K562 (cell line): ENCODE measurements around the gene TFAP2A. TPM values are rescaled to one million over a fixed set of nuclear protein-coding genes. Genes with fewer than 3 reads are reported as not detected.
A peak's percentile ranks its signal among the peaks of the same experiment; 100 is the strongest.

Experiments used
- ATAC-seq: fragments of 200-7000 bp; cut with Tn5 transposase; 3 replicates; pipeline ENCODE4 v1.9.1; 2020; ENCODE audit warnings: moderate library complexity
- BruUV-seq: library from RNA; stranded (reverse); fragments of 400-500 nt; replicated peaks from 2 replicates; lab custom pipeline; 2021; lab: Mats Ljungman, UMichigan
- CTCF ChIA-PET: fragments of 300-600 bp; formaldehyde crosslinking; extraction: SDS; loops from one replicate; lab custom pipeline; 2021; ENCODE audit warnings: low intra/inter-chr PET ratio; lab: Yijun Ruan, JAX
- POLR2A ChIA-PET: fragments of 300-600, 350-650 bp; sonication (Branson Sonifier 250); formaldehyde crosslinking; extraction: SDS; loops from one replicate; lab custom pipeline; 2021; ENCODE audit warnings: antibody characterized with exemption, inconsistent platforms; lab: Yijun Ruan, JAX
- DNase-seq, 4 experiments: peaks; one replicate each; pipeline versions ENCODE4 v3.0.0 to v3.0.0-alpha.2; 2011 to 2018; ENCODE audit warnings: low spot score in 3 of 4, mixed read lengths in 3 of 4; ENCODE audit errors: extremely low read depth in 1 of 4
- FAIRE-seq: peaks from 2 replicates; lab custom pipeline; 2011; peaks lifted over from hg19 to GRCh38; lab: Jason Lieb, UNC
- H2AFZ ChIP-seq: 2 replicates; pipeline ENCODE4 v1.6.0; 2011; ENCODE audit warnings: low read depth, low read length, control low read depth, inconsistent platforms
- H3K27ac ChIP-seq: fragments of 200-600 bp; 3 replicates; pipeline ENCODE4 v1.8.0; 2011; ENCODE audit warnings: low read depth, mild to moderate bottlenecking, control low read depth, inconsistent platforms, low read length, moderate library complexity, mixed read lengths; ENCODE audit errors: extremely low read depth
- H3K27me3 ChIP-seq, 2 experiments: fragments of 300-600 bp in 1 of 2; 2 replicates in 1 of 2; 3 replicates in 1 of 2; pipeline versions ENCODE4 v1.6.0 to v1.8.0; 2011; ENCODE audit warnings: inconsistent platforms in 2 of 2, low read length in 2 of 2, mild to moderate bottlenecking in 1 of 2, mixed read lengths in 1 of 2, moderate library complexity in 1 of 2; ENCODE audit not compliant: control insufficient read depth in 2 of 2, insufficient read depth in 2 of 2
- H3K36me3 ChIP-seq: fragments of 300-600 bp; 3 replicates; pipeline ENCODE4 v1.8.0; 2011; ENCODE audit warnings: mild to moderate bottlenecking, low read length, inconsistent platforms; ENCODE audit not compliant: control insufficient read depth, insufficient read depth
- H3K4me1 ChIP-seq, 2 experiments: fragments of 200-600 bp in 1 of 2; replicated peaks in 1 of 2; 2 replicates in 1 of 2; 3 replicates in 1 of 2; pipeline versions ENCODE4 v1.5.1 to v1.8.0; 2011; ENCODE audit warnings: inconsistent platforms in 2 of 2, low read length in 2 of 2, mild to moderate bottlenecking in 1 of 2, mixed read lengths in 1 of 2, moderate library complexity in 1 of 2; ENCODE audit not compliant: control insufficient read depth in 2 of 2, insufficient read depth in 2 of 2
- H3K4me2 ChIP-seq: 2 replicates; pipeline ENCODE4 v1.6.1; 2011; ENCODE audit warnings: low read length, control low read depth, inconsistent platforms, mixed read lengths; ENCODE audit not compliant: insufficient read depth
- H3K4me3 ChIP-seq: fragments of 200-600 bp; sonication (generic), shearing (Covaris generic); 2 replicates; pipeline ENCODE4 v1.5.1; 2016; ENCODE audit warnings: control low read depth, inconsistent platforms
- H3K79me2 ChIP-seq: fragments of 200-600 bp; 3 replicates; pipeline ENCODE4 v1.8.0; 2011; ENCODE audit warnings: low read length, inconsistent platforms; ENCODE audit not compliant: control insufficient read depth, insufficient read depth
- H3K9ac ChIP-seq, 2 experiments: 2 replicates each; pipeline versions ENCODE4 v1.6.0 to v1.6.1; 2011; ENCODE audit warnings: low read depth in 2 of 2, low read length in 2 of 2, control low read depth in 1 of 2, inconsistent platforms in 1 of 2, mild to moderate bottlenecking in 1 of 2, mixed read lengths in 1 of 2; ENCODE audit not compliant: insufficient read depth in 1 of 2
- H3K9me1 ChIP-seq: one replicate; pipeline ENCODE4 v1.6.0; 2011; ENCODE audit warnings: inconsistent platforms, mild to moderate bottlenecking, low read length, moderate library complexity; ENCODE audit not compliant: control insufficient read depth, insufficient read depth
- H3K9me3 ChIP-seq: replicated peaks from 2 replicates; pipeline ENCODE4 v1.5.1; 2011; ENCODE audit warnings: low read depth, low read length, inconsistent platforms; ENCODE audit not compliant: control insufficient read depth, insufficient read depth
- H4K20me1 ChIP-seq: replicated peaks from 2 replicates; pipeline ENCODE4 v1.6.1; 2011; ENCODE audit warnings: low read length, inconsistent platforms, mixed read lengths; ENCODE audit not compliant: control insufficient read depth, insufficient read depth
- ARHGAP35 ChIP-seq: fragments of 450-650 bp; IDR thresholded peaks from 2 replicates; pipeline ENCODE4 v1.6.1; 2018; ENCODE audit not compliant: partially characterized antibody
- ELF2 ChIP-seq: fragments of 250-450 bp; sonication (Bioruptor Pico); IDR thresholded peaks from 2 replicates; pipeline ENCODE4 v1.5.0; 2021; ENCODE audit warnings: mild to moderate bottlenecking
- HLTF ChIP-seq: fragments of 450-650 bp; IDR thresholded peaks from 2 replicates; pipeline ENCODE4 v1.6.1; 2016
- HSF4 ChIP-seq: fragments of 250-450 bp; sonication (Bioruptor Pico); IDR thresholded peaks from 2 replicates; pipeline ENCODE4 v2.1.2; 2022; ENCODE audit warnings: mild to moderate bottlenecking, moderate library complexity, borderline replicate concordance
- MEF2A ChIP-seq: IDR thresholded peaks from 2 replicates; pipeline ENCODE4 v1.6.1; 2011; ENCODE audit warnings: low read depth, mild to moderate bottlenecking, low read length, moderate library complexity; ENCODE audit not compliant: control insufficient read depth
- PURB ChIP-seq: sonication (generic); formaldehyde crosslinking; IDR thresholded peaks from 2 replicates; pipeline ENCODE4 v1.9.0; 2021; ENCODE audit warnings: low read depth, mild to moderate bottlenecking, missing genetic modification reagents
- SNIP1 ChIP-seq: fragments of 450-650 bp; IDR thresholded peaks from 2 replicates; pipeline ENCODE4 v1.7.1; 2017; ENCODE audit warnings: low read depth, mild to moderate bottlenecking
- SRSF7 ChIP-seq: fragments of 200-400 bp; formaldehyde crosslinking; optimal IDR thresholded peaks from 2 replicates; pipeline ENCODE3; 2017; ENCODE audit warnings: mild to moderate bottlenecking, low read depth, low read length
- U2AF1 ChIP-seq: fragments of 200-400 bp; formaldehyde crosslinking; optimal IDR thresholded peaks from 2 replicates; pipeline ENCODE3; 2017; ENCODE audit warnings: mild to moderate bottlenecking, low read depth, low read length, moderate library complexity
- ZNF133 ChIP-seq: fragments of 250-450 bp; sonication (Bioruptor Pico); IDR thresholded peaks from 2 replicates; pipeline ENCODE4 v1.4.0; 2020; ENCODE audit warnings: mild to moderate bottlenecking
- ZNF24 ChIP-seq: fragments of 450-650 bp; IDR thresholded peaks from 2 replicates; pipeline ENCODE4 v1.6.1; 2016
- ZNF347 ChIP-seq: fragments of 450-650 bp; formaldehyde crosslinking; IDR thresholded peaks from 2 replicates; pipeline ENCODE4 v1.4.0; 2020; ENCODE audit warnings: low read depth, mild to moderate bottlenecking, moderate library complexity
- ZNF696 ChIP-seq: fragments of 250-450 bp; sonication (Bioruptor Pico); conservative IDR thresholded peaks from 2 replicates; pipeline ENCODE4 v1.4.0; 2020; ENCODE audit warnings: mild to moderate bottlenecking, moderate library complexity
- WGBS: fragments of 100-300 bp; shearing (Covaris generic); methylation state at CpG from one replicate; pipeline ENCODE4 v1.1.6; 2016; ENCODE audit warnings: low coverage, mixed read lengths; ENCODE audit not compliant: insufficient coverage; ENCODE audit errors: missing lambda C conversion rate; 5-methylcytosine and 5-hydroxymethylcytosine counted together
- in situ Hi-C: fragments of 300-500 bp; cut with MboI; formaldehyde crosslinking; loops from 4 replicates; pipeline ENCODE4 v1.15.0; 2018; ENCODE audit warnings: inconsistent platforms, mixed read lengths
- intact Hi-C: fragments of 100-400 bp; cut with micrococcal nuclease; formaldehyde crosslinking; loops from 2 replicates; pipeline ENCODE4 v1.14.2; 2022
- polyA plus RNA-seq, 8 experiments: library from polyadenylated mRNA; depleted of rRNA in 4 of 8; stranded (reverse) in 5 of 8; unstranded in 3 of 8; fragments of >200 nt; fragmentation: Nextera tagmentation in 2 of 8; fragmentation: Illumina TruSeq in 1 of 8; extraction: Ambion mirVana in 2 of 8; extraction: Trizol in 1 of 8; gene quantifications; 2 replicates each; pipeline versions ENCODE4 v1.2.1 to v1.2.3, GENCODE V29; 2011 to 2014; ENCODE audit warnings: inconsistent platforms in 1 of 8, missing spikeins in 1 of 8
- total RNA-seq, 7 experiments: library from RNA; depleted of rRNA in 6 of 7; stranded (reverse); fragments of >200 nt in 6 of 7; fragmentation: Illumina TruSeq in 2 of 7; extraction: Trizol in 2 of 7; gene quantifications; 2 replicates each; pipeline versions ENCODE4 v1.2.1 to v1.2.3, GENCODE V29; 2011 to 2021; ENCODE audit warnings: low replicate concordance in 1 of 7
- TF ChIP-seq, protein P1 (sequence below): IDR thresholded peaks from 2 replicates; pipeline ENCODE4 v1.6.1; 2014; ENCODE audit warnings: antibody characterized with exemption
- TF ChIP-seq, protein P2 (sequence below): fragments of 450-650 bp; IDR thresholded peaks from 2 replicates; pipeline ENCODE4 v1.6.1; 2016
- TF ChIP-seq, protein P3 (sequence below): sonication (generic); formaldehyde crosslinking; IDR thresholded peaks from 2 replicates; pipeline ENCODE4 v1.8.0; 2022; ENCODE audit warnings: mild to moderate bottlenecking, missing genetic modification reagents, borderline replicate concordance
- TF ChIP-seq, protein P4 (sequence below): sonication (generic); formaldehyde crosslinking; IDR thresholded peaks from 2 replicates; pipeline ENCODE4 v1.8.1; 2022; ENCODE audit warnings: missing genetic modification reagents

Gene TFAP2A
- total and polyA plus RNA-seq, 9 of the 15 experiments (the other 6 are each of a cell fraction or from before 2014, with no cell fraction given): 0.14 to 0.53 (median 0.19) TPM; not detected in 1

DNA sequence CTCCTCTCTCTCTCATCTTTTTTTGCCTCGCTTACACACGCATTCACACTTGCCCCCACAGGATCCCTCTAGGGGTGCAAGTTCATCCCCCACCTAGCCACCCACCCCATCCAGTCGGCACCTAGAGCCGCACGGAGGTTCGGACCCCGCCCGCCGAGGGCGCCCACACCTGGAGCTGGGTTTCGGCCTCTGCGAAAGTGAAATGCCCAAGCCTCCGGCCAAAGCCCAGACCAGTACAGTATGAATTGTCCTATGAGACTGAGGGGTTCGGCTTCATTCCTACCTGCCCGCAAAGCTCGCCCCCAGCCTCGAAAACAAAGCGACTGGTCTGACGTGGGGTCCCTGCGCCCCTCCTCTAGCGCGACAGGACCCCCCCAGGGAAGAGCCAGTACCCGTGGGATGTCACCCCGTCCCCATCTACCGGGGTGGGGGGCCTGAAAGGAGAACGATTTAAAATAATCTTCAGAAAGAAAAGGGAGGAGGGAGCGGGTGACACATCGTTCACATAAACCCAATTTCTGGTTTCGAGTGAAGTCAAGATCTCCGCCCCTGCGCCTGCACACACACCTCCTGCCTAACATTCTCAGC, 1.5 kb downstream of the TFAP2A start:
- H3K27ac ChIP-seq: no peak overlapping the region
- peaks cover 0 to 47% of the 10 kb centered on the region in 2 experiments; a peak in 3 of 5 replicates for H3K4me1 ChIP-seq
- POLR2A ChIA-PET: interaction anchor here (1.0 to 2.3 kb wide), 4 partner anchors 9 to 321 kb away, joined by 3 to 10 read pairs (median 3); no protein-coding TSS in a partner anchor
- H3K9me1 ChIP-seq: no peaks in the 10 kb centered on the region
- WGBS: 39% methylated on average over 30 of the region's 31 CpGs
- H3K36me3 ChIP-seq: no peaks in the 10 kb centered on the region
- no peaks in the 10 kb centered on the region for H3K79me2 ChIP-seq
- peak overlapping the region in 1 of 2 experiments; percentile 83; a peak in 1 of 4 replicates for H3K9ac ChIP-seq
- no peak for TF ChIP-seq HLTF
- no peak for TF ChIP-seq ARHGAP35
- TF ChIP-seq ZNF347: no peak
- no peak for TF ChIP-seq MEF2A
- TF ChIP-seq U2AF1: no peak
- TF ChIP-seq PURB (CRISPR knock-in tag): no peak
- no peak for TF ChIP-seq ZNF696 (CRISPR knock-in tag)
- TF ChIP-seq, protein P1, sequence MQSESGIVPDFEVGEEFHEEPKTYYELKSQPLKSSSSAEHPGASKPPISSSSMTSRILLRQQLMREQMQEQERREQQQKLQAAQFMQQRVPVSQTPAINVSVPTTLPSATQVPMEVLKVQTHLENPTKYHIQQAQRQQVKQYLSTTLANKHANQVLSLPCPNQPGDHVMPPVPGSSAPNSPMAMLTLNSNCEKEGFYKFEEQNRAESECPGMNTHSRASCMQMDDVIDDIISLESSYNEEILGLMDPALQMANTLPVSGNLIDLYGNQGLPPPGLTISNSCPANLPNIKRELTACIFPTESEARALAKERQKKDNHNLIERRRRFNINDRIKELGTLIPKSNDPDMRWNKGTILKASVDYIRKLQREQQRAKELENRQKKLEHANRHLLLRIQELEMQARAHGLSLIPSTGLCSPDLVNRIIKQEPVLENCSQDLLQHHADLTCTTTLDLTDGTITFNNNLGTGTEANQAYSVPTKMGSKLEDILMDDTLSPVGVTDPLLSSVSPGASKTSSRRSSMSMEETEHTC: no peak
- TF ChIP-seq ELF2 (CRISPR knock-in tag): no peak
- TF ChIP-seq SNIP1: no peak
- no peak for TF ChIP-seq ZNF133 (CRISPR knock-in tag)
- TF ChIP-seq HSF4 (CRISPR knock-in tag): no peak
- TF ChIP-seq, protein P2, sequence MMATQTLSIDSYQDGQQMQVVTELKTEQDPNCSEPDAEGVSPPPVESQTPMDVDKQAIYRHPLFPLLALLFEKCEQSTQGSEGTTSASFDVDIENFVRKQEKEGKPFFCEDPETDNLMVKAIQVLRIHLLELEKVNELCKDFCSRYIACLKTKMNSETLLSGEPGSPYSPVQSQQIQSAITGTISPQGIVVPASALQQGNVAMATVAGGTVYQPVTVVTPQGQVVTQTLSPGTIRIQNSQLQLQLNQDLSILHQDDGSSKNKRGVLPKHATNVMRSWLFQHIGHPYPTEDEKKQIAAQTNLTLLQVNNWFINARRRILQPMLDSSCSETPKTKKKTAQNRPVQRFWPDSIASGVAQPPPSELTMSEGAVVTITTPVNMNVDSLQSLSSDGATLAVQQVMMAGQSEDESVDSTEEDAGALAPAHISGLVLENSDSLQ: no peak
- TF ChIP-seq SRSF7: no peak
- TF ChIP-seq ZNF24: no peak
- TF ChIP-seq, protein P3, sequence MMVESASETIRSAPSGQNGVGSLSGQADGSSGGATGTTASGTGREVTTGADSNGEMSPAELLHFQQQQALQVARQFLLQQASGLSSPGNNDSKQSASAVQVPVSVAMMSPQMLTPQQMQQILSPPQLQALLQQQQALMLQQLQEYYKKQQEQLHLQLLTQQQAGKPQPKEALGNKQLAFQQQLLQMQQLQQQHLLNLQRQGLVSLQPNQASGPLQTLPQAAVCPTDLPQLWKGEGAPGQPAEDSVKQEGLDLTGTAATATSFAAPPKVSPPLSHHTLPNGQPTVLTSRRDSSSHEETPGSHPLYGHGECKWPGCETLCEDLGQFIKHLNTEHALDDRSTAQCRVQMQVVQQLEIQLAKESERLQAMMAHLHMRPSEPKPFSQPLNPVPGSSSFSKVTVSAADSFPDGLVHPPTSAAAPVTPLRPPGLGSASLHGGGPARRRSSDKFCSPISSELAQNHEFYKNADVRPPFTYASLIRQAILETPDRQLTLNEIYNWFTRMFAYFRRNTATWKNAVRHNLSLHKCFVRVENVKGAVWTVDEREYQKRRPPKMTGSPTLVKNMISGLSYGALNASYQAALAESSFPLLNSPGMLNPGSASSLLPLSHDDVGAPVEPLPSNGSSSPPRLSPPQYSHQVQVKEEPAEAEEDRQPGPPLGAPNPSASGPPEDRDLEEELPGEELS (CRISPR knock-in tag): no peak
- TF ChIP-seq, protein P4, sequence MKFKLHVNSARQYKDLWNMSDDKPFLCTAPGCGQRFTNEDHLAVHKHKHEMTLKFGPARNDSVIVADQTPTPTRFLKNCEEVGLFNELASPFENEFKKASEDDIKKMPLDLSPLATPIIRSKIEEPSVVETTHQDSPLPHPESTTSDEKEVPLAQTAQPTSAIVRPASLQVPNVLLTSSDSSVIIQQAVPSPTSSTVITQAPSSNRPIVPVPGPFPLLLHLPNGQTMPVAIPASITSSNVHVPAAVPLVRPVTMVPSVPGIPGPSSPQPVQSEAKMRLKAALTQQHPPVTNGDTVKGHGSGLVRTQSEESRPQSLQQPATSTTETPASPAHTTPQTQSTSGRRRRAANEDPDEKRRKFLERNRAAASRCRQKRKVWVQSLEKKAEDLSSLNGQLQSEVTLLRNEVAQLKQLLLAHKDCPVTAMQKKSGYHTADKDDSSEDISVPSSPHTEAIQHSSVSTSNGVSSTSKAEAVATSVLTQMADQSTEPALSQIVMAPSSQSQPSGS: no peak
- DNase-seq: no peak
- 0 out of 2 replicates have a peak, but pooled peaks cover 2% of the 10 kb centered on the region for H3K9me3 ChIP-seq
- CTCF ChIA-PET: interaction anchor here (0.7 kb wide), 1 partner anchor 731 kb away, joined by 3 read pairs; no protein-coding TSS in a partner anchor
- peaks cover 13 to 42% of the 10 kb centered on the region in 2 experiments for H3K27me3 ChIP-seq
- no peak overlapping the region for H3K4me3 ChIP-seq
- ATAC-seq: no peak
- BruUV-seq: no TSS peak
- no peak for FAIRE-seq
- H3K4me2 ChIP-seq: peak overlapping the region; percentile 50
- H4K20me1 ChIP-seq: no peaks in the 10 kb centered on the region
- intact Hi-C loops: no loop called here
- in situ Hi-C loops: no loop called here
- H2AFZ ChIP-seq: peak overlapping the region; percentile 53; the same call in 1 of the 2 replicates
